Activated CD4-positive, alpha-beta T cell treated with anti-CD3 and anti-CD28 coated beads, Interleukin-10, Interleukin-2, amounts not matched to agents 100 ng/mL and 50 ng/mL, durations not matched to agents 16 hours and 8 hours (primary cell): Measurements from ENCODE around the gene ABCA13.
A peak's percentile ranks its signal among the peaks of the same experiment; 100 is the strongest.

Source experiments
- DNase-seq: peaks from one replicate; pipeline ENCODE4 v3.0.0-alpha.2; 2020

Gene ABCA13

DNA sequence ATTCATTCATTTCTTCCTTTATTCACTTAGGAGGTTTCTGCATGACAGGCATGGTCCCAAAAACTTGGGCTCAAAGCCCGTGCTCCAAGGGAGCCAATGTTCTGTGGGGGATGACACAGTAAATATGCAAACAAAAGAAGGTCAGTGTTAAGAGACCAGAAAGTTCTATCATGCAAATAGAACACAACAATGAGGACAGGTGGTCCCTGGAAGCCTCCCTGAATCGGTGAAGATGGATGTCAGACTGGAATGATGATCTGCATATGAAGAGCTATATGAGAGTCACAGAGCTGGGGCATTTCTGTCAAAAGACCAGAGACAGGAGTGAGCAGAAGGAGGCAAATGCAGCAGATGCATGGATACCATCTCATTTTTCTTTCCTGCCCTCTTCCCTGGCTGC is 129.0 kb downstream of the ABCA13 start:
- no peak for DNase-seq

DNA sequence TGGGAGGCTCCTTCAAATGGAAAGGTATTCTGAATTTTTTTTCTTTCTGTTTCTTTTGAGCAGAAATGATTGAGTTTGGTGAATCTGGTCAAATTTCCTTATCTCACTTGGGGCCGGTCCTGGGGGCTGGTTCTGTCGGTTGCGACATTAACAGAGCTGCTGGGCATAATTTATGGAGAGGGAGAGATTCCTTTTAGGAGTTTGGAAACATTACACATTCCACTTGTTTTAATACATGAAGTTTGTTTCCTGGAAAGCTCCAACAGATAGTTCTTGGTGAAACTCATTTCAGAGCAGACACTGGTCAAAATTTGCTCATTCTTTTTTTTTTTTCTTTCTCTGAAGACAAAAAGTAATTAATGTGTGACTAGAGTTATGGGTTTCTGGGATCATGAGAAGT is 129.9 kb downstream of the ABCA13 start:
- DNase-seq: no peak

DNA sequence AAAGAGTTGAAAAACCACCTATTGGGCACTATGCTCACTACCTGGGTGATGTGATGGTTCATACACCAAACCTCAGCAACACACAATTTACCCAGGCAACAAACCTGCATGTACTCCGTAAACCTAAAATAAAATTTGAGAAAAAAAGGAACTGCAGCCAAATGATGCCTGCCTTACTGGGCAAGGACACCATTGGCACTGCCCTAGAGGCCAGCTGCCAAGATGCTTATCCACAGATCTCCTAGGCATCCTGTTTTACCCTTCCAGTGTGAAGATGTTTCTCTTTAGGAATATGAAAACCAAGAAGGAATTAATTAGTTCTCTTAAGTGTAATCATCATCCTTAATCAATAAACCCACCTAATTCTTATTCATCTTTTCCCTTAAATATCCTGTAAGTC is 133.4 kb downstream of the ABCA13 start:
- no peak for DNase-seq

DNA sequence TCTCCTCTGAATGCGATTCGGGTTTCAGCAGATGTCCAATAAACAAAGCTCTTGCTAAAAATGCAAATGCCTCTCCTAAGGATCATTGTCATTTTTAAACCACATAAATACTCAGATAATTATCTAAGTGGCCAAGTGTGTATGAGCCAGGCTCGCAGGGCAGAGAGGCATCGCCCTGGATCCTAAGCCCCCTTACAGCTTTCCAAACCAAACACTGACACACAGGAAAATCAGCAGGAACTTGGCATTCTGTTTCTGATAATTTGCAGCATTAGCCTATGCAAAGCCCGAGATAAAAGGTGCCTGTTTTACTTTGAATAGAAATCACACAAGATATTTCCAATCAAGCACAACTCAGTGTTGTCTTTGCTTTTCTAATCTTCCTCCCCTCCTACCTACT is 134.4 kb downstream of the ABCA13 start:
- no peak for DNase-seq

DNA sequence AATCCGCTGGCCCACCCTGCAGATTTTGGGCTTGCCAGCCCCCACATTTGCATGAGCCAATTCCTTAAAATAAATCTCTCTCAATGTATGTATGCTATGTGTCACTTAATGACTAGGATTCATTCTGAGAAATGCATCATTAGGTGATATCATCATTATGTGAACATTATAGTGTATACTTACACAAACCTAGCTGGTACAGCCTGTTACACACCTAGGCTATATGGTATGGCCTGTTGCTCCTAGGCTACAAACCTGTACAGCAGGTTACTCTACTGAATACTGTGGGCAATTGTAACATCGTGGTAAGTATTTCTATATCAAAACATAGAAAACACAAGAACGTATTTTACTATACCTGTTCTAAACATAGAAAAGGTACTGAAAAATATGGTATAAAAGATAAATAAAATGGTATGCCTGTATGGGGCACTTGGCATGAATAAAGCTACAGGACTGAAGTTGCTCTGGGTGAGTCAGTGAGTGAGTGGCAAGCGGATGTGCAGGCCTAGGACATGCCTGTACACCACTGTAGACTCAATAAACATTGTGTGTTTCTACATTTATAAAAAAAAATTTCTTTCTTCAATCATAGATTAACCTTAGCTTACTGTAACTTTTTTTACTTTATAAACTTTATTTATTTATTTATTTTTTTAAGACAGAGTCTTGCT is 135.9 kb downstream of the ABCA13 start:
- no peak for DNase-seq

DNA sequence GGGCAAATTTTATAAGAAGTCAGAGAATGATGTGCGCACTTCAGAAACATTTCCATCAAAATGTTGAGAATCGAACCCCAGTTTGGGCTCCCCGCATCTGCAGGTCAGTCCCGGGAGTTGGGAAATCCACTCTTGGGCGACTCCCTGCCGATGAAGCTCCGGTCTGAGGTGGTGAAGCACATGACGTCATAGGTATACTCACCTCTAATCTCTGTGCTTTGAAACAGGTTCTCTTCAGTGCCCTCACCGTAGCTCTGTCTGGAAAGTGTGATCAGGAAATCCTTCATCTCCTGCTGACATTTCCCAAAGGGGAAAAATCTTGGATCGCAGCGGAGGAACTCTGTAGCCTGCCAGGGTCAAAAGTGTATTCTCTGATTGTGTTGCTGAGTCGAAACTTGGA is 138.5 kb downstream of the ABCA13 start:
- DNase-seq: no peak

DNA sequence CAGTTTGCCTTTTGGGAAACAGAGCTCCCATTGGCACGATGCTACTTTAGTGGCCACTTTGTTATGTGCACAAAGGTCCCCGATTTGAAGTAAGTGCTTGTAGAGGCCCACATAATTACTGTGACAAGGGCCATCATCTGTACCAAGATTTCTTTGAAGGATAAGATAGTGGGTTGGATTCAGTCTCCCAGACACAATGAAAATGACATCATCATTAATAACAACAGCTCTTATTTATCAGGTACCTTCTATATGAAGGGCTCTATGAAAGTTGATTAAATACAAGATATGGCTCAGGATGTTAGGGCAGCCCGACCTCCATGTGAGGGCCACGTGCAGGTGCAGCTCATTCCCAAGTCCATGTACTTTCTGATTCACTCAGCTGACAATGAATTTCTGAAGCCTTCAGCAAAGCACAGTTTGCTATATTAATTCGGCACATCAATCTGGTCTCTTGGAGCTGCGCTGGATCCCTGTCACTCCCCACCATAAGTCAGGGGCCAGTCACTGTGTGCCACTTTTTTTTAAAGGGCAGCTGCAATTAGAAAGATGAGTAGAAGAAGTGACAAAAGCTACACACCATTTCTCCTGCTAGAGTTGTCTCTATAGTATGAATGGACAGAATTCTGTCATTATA is 140.3 kb downstream of the ABCA13 start:
- no peak for DNase-seq

DNA sequence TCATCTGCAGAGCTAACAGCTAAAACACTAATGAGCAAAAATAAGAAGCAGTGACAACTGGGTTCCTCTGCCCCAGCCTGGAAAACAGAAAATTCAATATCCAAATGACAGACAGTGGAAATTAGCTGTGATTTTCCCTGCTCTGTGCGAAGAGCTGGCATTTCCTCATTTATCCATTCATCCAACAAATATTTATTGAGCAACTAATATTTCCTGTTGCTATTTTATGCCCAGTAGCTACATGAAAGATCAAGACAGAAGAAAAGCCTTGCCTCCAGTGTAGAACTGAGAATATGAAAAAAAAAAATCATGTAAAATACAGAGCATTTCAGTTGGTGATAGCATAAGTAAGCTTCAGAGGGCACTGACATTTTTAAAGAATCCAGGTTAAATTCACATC is 140.9 kb downstream of the ABCA13 start:
- no peak for DNase-seq

DNA sequence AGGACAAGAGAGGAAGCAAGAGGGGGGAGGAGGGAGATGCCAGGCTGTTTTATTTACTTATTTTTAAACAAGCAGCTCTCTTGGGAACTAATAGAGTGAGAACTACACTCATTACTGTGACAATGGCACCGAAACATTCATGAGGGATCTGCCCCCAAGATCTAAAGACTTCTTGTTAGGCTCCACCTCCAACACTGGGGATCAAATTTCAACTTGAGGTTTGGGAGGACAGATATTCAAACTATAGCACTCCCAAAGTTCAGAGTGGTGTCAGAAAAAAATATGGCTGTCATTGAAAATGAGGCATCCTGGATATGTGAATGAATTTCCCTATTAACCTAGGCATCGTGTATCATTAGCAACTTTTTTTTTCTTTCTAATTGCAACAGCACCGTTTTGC is 145.5 kb downstream of the ABCA13 start:
- DNase-seq: no peak

DNA sequence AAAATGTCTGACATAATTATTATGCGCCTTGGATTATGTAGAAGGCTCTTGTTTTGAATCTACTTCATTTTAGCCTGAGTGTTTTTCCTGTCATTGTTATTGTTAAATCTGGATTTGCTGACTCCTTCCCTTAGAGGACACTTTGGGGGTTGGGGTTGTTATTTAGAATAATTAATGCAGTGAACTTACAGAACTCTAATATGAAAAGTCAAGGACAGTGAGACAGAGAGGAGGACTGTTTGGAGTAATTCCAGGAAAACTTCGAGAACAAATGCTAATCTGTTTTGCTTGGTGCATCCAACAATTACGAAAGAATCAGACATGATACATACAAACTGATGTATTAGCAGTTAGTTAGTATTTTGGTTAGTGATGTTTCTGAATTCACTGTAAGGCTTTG is 146.1 kb downstream of the ABCA13 start:
- no peak for DNase-seq

DNA sequence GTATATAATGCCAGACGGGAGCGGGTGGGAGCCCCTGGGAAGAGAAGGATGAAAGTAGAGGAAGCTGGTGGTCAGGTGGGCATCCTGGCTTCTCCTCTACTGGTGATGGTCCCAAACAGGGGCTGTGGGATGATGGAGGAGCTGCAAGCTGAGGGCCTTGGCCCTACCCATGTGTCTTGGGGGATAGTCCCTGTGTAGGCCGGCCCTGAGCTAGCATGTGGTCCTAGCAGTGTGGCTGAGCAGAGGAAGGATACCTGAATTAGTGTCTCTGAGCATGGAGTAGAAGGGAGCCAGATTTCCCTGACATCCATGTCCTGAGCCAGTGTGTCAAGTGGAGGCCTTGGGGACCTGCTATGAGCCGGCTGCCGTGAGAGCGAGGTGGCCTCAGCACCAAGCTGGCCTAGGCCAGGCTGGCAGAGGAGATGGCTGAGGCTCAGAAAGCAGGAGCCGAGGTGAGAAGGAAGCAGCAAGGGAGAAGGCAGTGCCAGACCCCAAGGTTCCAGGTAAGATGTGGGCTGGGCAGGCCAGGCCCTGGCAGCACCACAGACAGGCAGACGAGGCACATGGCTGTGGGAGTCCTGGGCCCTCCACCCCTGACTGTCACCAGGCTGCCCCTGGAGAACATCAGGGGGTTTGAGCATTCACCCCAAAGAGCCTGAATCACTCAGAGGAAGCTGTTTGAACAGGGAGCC is 150.2 kb downstream of the ABCA13 start:
- no peak for DNase-seq

DNA sequence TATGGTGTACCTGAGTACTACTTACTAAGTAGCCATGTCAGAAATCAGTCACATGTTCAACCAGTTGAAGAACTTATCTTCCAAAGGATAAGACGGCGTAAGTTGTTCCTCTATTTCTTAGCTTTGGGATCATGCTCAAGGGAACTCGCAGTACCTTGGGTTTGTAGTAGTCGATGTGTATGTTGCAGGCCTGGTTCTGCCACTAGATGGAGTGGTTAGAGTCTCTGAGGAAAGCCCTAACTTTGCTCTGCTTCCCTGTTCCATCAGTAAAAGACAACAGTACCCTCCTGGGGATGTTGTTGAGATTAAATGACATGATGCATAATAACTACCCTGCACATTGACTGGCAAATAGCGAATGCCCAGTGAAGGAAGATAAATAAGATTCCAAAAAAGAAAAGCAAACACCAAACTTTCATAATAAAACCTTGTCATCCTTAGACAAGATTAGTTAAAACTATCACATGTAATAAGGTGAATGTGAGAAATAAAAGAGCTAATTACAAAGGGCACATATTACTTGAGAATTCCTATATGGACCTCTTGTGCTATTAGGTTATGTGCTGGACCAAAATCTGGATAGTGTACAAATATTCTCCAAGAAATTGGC is 165.9 kb downstream of the ABCA13 start:
- peak; percentile 13 for DNase-seq

DNA sequence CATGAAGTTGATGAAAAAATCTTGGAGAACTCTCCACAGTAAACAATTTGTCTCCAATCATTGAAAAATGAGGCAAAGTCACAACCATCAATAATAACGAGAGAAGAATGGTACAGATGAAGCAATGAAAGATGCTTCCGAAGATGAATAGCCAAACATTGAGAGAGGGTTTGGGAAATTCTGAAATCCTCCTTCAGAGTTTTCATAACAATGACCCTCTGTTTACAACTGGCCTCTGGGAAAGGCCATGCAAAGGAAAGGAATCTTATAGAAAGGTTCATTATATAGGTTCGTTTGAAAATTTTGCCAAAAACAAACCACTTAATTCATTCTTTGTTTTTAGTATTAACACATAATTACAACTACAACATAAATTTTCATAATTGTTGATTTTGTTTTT is 166.5 kb downstream of the ABCA13 start:
- no peak for DNase-seq

DNA sequence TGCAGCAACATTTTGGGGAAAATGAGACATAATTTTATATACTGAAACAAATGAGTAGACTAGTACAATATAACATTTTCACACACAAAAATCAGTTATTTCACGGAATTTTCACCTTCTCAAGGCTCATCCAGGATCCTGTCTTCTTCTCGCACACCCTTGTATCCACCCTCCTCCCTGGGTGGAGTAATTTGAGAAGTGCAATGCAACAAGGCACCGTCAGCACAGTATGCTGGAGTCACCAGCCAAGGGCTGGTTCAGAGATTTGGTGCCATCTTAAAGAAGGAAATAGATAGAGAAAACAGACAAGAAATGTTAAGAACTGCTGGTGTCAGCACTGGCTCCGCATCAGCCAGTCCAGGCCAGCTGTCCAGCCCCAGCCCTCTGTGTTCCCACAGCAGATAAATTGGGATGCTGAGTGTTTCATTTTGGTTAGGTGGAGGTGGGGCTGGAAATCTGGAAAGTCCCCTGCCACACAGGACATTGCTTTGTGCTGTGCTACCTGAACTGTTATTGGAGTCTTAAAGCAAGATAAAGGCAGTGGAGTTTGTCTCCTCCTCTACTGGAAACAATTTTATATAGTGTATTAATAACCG is 176.1 kb downstream of the ABCA13 start:
- DNase-seq: no peak

DNA sequence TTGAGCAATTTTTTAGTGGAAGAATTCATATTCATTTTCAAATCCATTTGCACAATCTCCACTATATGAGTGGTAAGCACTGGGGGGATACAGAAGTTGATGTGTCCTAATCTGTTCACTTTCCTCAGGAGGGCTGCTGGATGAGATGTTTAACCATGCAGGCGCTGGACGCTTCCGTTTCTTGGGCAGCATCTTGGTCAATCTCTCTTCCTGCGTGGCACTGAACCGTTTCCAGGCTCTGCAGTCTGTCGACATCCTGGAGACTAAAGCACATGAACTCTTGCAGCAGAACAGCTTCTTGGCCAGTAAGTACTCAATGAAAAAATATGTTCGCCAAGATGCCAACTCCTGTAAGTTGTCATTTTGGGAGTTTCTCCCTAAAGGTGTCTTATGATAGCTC is 179.3 kb downstream of the ABCA13 start:
- no peak for DNase-seq

DNA sequence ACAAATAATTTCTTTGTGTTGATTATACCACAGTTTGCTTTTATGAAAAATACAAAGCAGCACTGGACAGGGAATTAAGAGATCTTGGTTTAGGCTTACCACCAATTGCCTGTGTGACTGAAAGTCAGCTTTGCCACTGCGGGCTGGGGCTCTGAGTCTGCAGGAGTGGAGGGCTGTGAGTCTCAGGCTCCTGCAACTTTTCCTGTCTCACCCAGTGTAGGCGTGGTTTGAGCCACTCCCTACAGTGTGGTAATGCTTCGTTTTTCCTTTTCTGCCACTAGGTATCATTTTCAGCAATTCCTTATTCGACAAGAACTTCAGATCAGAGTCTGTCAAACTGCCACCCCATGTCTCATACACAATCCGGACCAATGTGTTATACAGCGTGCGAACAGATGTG is 180.6 kb downstream of the ABCA13 start:
- no peak for DNase-seq

DNA sequence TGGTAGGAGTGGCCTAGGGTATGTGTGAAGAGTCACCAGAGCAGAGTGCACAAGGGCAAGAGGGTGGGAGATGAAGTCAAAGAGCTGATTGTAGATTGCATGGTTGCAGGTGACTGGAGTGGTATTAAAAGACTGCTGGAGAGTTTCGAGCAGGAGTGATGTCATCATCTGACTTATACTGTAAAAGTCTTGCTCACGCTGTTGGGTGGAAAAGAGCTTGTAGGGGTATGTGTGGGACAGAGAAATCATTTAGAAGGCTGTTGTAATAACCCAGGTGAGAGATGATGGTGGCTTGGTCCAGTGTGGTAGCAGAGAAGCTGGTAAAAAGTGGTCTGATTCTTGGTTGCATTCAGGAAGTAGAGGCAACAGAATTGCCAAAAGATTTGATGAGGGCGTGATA is 184.1 kb downstream of the ABCA13 start:
- DNase-seq: no peak

DNA sequence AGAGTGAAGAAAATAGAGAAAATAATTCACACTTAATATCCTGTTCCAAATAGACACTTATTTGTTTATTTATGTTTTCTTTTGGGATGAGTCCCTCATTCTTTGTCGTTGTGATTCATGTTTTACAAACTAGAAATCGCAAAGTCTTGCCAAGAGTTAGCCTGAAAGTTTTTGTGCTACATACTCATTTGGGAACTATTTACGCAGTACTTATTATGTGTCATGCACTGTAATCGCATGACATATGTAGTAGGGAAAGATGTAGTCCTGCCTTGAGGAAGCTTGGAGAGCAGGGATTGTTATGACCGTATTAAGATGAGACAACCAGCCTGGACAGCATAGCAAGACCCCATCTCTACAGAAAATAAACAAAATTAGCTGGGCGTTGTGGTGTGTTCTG is 189.3 kb downstream of the ABCA13 start:
- DNase-seq: no peak

DNA sequence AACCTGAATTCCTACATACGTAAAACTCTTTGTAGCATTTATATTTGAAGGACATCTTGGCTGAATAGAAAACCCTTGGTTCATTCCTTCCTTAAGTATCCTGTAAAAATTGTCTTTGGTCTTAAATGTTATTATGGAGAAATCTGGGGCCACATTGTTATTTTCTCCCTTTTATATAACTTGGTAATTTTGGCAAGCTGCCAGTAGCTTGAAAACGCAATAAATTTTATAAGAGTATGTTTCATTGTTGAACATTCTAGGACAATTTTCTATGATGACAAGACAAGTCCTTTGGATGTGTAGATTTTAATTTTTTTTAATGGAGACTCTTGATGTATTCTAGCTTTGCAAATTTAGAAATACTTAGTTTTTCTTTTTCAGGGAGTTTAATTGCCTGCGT is 191.9 kb downstream of the ABCA13 start:
- no peak for DNase-seq

DNA sequence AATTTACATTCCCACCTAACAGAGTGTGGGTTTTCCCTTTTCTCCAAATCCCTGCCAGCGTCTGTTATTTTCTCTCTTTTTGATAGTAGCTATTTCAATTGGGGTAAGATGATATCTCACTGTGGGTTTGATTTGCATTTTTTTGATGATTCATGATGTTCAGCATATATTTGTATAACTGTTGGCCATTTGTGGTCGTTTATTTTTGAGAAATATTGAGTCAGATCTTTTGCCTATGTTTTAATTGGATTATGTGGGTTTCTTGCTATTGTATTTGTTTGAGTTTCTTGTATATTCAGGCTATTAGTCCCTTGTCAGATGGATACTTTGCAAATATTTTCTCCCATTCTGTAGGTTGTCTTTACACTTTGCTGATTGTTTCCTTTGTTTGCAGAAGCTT is 193.8 kb downstream of the ABCA13 start:
- DNase-seq: no peak

DNA sequence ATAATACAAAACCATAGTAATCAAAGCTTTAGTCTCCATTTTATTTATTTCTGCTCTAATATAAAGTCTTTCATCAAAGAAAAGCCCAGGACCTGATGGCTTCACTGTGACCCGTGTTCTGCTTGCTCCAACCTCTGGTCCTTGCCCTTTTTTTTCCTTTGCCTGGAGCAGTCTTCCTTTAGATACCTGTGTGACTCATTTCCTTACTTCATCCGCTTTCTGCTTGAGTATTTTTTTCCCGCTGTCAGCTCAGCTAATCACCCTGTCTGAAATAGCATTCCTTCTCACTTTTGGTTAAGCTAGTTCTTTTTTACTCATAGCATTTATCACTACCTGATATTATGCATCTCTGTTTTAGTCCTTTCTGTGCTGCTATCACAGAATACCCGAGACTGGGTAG is 194.8 kb downstream of the ABCA13 start:
- DNase-seq: no peak

DNA sequence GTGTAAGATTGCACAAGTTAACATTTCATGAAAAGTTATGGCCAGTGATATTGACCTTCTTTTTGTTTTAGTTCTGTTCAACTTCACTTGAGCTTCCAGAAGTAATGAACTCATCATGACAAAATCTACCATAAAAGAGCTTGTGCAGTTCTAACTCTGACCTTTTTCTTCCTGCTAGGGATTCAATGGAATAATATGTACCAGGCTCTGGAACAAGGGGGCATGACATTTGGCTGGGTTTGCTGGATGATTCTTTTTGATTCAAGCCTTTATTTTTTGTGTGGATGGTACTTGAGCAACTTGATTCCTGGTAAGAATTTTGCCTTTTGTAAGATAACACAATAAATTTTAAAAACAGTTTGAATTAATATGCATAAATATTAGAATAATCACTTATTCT is 205.0 kb downstream of the ABCA13 start:
- DNase-seq: no peak

DNA sequence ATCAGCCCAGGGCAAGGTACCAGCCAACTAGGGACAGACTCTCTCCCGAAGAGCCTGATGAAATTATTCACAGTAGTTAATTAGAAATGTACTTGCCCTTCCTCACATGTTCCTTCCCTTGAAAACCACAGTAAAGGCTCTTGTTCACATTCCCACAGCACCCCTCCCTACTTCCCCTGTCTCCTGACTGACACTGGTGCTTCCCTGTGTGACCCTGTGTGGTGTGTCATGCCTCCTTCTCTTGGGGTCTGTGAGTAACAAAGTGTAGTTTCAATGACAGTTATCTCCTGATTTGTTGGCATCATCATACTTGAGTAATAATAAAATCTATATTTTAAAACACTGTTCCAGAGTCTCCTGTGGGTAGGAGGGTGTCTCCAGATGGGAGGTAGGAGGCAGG is 209.7 kb downstream of the ABCA13 start:
- DNase-seq: no peak

DNA sequence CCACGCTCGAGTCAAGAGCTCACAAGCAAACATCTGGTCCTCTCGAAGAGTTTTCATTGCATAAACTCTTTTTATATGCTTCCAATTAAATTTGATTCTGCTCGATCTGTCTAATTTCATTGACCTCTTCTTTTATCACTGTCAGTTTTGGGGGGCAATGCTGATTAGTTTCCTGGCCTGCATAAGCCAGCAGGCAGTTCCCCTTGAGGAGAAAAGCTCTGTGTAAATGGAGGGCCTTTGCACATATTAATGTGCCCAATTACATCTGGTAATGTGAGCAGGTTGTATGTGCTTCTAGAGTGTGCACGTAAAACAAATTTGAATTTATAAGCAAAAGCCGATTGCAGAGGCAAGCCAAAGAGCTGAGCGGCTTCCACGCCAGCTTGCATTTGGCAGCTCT is 210.3 kb downstream of the ABCA13 start:
- no peak for DNase-seq
